SK-N-SH treated with all-trans-retinoic acid at 6 μM for 48 hours (cell line): ENCODE measurements around the gene PRKCZ.

Experiments used
- ARNTL ChIP-seq: fragments of 450-650 bp; formaldehyde crosslinking; IDR thresholded peaks from 2 replicates; pipeline ENCODE4 v1.5.0; 2020; ENCODE audit warnings: low read depth, mild to moderate bottlenecking, moderate library complexity, borderline replicate concordance
- ZC3H10 ChIP-seq: fragments of 250-450 bp; sonication (Bioruptor Pico); IDR thresholded peaks from 2 replicates; pipeline ENCODE4 v1.5.1; 2021; ENCODE audit warnings: mild to moderate bottlenecking, moderate library complexity
- ZFP3 ChIP-seq: fragments of 250-450 bp; sonication (Bioruptor Pico); IDR thresholded peaks from 2 replicates; pipeline ENCODE4 v1.5.0; 2020; ENCODE audit warnings: mild to moderate bottlenecking, moderate library complexity

GRCh38 chr1:2172551-2173146, 122.4 kb downstream of the PRKCZ start:
- TF ChIP-seq ZC3H10 (CRISPR knock-in tag) (no peak), ZFP3 (CRISPR knock-in tag) (no peak), ARNTL (CRISPR knock-in tag) (no peak)
